GM21515 (cell line): ENCODE data around the gene SRP14.
A peak's percentile ranks its signal among the peaks of the same experiment; 100 is the strongest.
"Not testable (repeated sequence)": the region's sequence is repeated elsewhere in the genome, so short reads cannot be mapped to it uniquely, and the experiment has no call there.

Source experiments
- ATAC-seq: cut with Tn5 transposase; IDR thresholded peaks from one replicate; pipeline ENCODE4 v1.9.1; 2021; ENCODE audit not compliant: unreplicated experiment

Gene SRP14, protein sequence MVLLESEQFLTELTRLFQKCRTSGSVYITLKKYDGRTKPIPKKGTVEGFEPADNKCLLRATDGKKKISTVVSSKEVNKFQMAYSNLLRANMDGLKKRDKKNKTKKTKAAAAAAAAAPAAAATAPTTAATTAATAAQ

DNA sequence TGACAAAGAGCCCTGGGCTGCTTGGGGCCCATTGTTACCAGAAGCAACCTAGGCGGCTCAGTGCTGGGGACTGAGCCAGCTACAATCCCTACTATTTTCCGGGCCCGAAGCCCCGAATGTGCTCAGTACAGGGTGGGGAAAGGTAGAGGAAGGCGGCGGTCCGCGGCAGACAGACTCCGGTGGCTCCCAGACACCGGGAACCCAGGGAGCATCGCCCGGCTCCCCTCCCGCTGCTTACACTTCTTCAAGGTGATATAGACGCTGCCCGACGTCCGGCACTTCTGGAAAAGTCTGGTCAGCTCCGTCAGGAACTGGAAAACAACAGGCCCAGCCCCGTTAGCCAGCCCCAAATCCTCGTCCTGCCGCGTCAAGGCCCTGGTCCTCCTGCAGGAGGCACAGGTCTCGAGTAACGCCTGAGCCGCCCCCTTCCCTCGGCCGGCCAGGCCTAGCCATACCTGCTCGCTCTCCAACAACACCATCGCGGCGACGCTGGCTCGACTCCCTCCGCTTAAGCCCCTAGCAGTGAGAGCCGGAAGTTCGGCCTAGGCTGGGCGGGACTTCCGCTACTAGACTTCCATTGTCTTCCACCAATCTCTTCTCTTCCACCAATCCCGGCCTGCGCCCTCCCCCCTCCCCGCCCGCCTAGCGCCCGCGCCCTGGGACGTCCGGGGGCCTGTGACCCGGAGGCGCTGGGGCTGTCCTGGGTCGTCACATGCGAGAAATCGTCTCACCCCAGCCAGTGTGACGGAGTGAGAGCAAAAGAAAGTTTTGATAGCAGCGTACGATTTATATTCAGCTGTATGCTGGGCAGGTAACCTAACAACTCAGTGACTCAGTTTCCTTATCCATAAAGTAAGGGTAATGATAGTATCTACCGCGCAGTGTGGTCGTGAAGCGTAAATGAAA, at the start of gene SRP14:
Gene SRP14 (minus strand): TSS at position 544 of the 906 bp plus-strand sequence. CDS start 65 bp downstream, at position 479.
- peak; percentile 83 for ATAC-seq

GRCh38 chr15:40087991-40088928, 49.3 kb upstream of the SRP14 start:
- no peak for ATAC-seq

GRCh38 chr15:40087068-40087810, 48.3 kb upstream of the SRP14 start:
- ATAC-seq: no peak

DNA sequence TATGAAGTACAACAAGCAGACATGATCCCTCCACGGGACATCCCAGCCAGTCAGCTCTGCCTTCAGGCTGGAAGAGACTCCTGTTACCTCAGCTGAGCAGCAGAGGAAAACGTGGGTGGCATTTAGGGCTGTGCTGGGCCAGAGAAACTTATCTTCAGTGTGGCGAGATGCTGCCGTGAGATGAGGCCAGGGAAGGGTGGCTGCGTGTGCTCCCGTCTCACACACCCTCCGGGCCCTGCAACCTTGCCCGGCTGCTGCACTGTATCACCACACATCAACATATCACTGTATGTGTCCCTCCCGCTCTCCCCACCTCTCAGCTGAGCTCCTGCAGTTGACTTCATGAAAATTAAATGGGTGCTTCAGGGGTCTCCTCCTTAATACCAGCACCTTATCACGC, 46.3 kb upstream of the SRP14 start:
- ATAC-seq: no peak

- ATAC-seq: no peak
These were observed 45.7 kb upstream of the SRP14 start for GRCh38 chr15:40084650-40085049.

DNA sequence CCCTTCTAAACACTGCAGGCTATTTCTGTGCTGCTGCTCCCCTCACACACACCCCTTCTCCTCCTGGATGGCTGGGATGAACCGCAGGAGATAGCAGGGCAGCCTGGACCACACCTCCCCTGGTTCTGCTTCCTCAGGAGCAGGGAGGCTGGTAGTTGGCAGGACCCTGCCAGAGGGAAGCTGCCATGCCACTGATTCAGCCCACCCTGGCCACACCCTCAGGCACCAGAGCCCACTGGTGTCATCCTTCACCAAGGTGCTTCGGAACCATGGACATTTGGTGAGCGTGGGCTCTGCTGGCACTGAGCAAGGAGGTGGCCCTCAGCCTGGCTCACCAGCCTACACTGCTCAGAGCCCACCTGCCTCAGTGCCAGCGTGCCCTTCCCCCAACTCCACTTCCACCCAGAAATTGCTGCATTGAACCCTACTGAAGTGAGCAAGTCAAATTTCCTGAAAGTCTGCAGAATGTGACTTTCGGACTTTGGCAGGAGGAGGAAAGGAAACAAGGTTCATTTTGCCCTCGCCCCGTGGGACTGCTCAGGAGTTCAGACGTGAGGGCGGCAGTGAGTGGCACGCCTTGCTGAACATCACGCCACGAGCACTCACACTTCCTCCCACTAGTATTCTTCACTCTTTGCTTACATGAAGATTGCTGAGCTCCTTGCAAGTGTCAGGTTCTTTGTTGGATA, 43.4 kb upstream of the SRP14 start:
- ATAC-seq: no peak

GRCh38 chr15:40081691-40082194, 42.8 kb upstream of the SRP14 start:
- no peak for ATAC-seq

DNA sequence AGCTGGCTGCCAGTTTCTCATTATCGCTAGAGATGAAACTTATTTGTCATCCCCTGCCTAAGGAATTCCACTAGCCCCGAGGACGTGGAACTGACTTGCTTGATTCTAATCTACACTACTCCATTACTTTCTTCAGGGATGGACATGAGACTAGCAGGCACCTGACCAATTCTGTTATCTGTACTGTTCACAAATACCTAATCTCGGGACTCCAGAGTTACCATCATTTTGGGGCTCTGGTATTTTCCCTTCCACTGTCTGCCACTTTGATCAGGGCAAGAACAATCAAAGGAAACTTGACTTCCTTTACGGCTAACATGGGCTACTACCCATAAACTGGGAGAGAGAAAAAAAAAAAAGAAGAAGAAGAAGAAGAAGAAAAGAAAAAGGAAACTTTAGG, 41.9 kb upstream of the SRP14 start:
- no peak for ATAC-seq

GRCh38 chr15:40080104-40080503, 41.1 kb upstream of the SRP14 start:
- ATAC-seq: no peak

GRCh38 chr15:40079456-40079855, 40.5 kb upstream of the SRP14 start:
- no peak for ATAC-seq

- ATAC-seq: no peak
These were observed 36.5 kb upstream of the SRP14 start for GRCh38 chr15:40075298-40076044.

- not testable (repeated sequence) for ATAC-seq
These were observed 35.7 kb upstream of the SRP14 start for GRCh38 chr15:40074656-40075055.

DNA sequence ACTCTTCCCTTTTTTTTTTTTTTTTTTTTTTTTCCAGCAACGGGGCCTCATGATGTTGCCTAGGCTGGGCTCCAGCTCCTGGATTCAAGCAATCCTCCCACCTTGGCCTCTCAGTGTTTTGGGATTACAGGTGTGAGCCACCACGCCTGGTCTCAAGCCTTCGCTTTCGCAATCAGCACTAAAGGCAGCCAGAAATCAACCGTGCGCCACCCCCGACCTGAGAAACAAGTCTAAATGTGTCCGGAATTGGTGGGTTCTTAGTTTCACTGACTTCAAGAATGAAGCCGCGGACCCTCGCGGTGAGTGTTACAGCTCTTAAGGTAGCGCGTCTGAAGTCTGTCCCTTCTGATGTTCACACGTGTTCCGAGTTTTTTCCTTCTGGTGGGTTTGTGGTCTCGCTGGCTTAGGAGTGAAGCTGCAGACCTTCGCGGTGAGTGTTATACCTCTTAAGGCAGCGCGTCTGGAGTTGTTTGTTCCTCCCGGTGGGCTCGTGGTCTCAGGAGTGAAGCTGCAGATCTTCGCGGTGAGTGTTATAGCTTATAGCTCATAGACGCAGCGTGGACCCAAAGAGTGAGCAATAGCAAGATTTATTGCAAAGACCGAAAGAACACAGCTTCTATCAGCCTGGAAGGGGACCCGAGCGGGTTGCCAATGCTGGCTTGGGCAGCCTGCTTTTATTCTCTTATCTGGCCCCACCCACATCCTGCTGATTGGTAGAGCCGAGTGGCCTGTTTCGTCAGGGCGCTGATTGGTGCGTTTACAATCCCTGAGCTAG, 34.9 kb upstream of the SRP14 start:
- ATAC-seq: not testable (repeated sequence)

- no peak for ATAC-seq
These were observed 33.4 kb upstream of the SRP14 start for GRCh38 chr15:40072216-40072990.

DNA sequence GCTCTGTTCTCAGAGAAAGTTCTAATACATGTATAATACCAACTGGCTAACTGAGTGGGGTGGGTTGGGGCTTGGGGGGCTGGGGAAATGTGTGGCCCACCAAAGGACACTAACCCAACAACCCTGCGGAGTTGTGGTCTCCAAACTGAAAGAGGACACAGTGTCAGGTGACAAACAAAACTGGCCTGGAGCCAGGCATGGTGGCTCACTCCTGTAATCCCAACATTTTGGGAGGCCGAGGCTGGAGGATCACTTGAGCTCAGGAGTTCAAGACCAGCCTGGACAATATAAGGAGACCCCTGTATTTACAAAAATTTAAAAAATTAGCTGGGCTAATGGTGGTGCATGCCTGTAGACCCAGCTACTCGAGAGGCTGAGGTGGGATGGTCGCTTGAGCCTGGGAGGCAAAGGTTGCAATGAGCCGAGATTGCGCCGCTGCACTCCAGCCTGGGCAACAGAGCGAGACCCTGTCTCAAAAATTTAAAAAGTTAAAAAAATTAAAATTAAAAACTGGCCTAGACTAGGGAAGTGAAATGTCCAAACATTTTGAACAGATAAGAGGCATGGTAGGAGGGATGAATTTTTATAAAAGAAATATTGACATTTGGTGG, 31.7 kb upstream of the SRP14 start:
- ATAC-seq: no peak

DNA sequence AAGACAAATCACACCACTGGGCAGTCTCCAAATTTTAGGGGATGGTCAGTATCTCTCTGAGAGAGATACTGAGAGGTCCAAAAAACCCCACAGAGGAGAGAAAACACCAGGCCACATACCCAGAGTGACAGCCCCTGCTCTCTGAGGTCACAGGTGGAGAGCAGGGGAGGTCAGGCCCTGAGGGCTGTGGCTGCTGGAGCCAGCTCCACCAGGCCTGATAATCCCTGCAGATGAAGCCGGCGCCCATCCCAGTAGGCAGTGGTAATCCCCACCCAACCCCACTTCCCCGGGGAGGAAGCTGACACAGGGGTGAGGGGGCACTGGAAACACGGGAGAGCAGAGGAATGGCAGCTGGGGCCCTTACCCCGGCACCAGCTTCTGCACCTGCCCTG, 31.2 kb upstream of the SRP14 start:
- ATAC-seq: no peak
